Hindlimb muscle (tissue), 1 donor: ENCODE results near the gene ABCB6. TPM values are rescaled to one million over a fixed set of nuclear protein-coding genes. Genes with fewer than 3 reads are reported as not detected.

Experiments
- DNase-seq: peaks from one replicate; pipeline ENCODE4 v3.0.0-alpha.2; 2013
- polyA plus RNA-seq: library from polyadenylated mRNA; unstranded; fragments of 120-200 nt; gene quantifications from one replicate; pipeline ENCODE4 v1.2.1, GENCODE V29; 2013; ENCODE audit not compliant: insufficient read length

ABCB6 gene
- polyA plus RNA-seq, 1 donor = 36.1 TPM

GRCh38 chr2:219168526-219168925, 50.2 kb downstream of the ABCB6 start:
- DNase-seq = no peak

- DNase-seq = no peak
Observed at GRCh38 chr2:219167997-219168396, 50.8 kb downstream of the ABCB6 start.

GRCh38 chr2:219165058-219165911, 53.5 kb downstream of the ABCB6 start:
- no peak for DNase-seq

GRCh38 chr2:219163156-219163555, 55.6 kb downstream of the ABCB6 start:
- DNase-seq = no peak

- DNase-seq = no peak
Observed at GRCh38 chr2:219161097-219161496, 57.7 kb downstream of the ABCB6 start.

- peak; percentile 91 for DNase-seq
Observed at GRCh38 chr2:219160186-219161017, 58.4 kb downstream of the ABCB6 start, which contains the start of gene NHEJ1. NHEJ1 (minus strand) TSS chr2:219160815; CDS start chr2:219158362, 2,453 bp downstream.

Other genes starting within 250 kb of the ABCB6 start
- 0.58 TPM for gene FEV, start 233.8 kb downstream of the ABCB6 start, polyA plus RNA-seq
- not detected for gene CRYBA2, start 225.5 kb downstream of the ABCB6 start, polyA plus RNA-seq
- gene CFAP65, start 177.4 kb downstream of the ABCB6 start, polyA plus RNA-seq = not detected
- not detected for gene IHH, start 158.0 kb downstream of the ABCB6 start, polyA plus RNA-seq
- 12.0 TPM for gene NHEJ1, start 58.1 kb downstream of the ABCB6 start, polyA plus RNA-seq
- gene SLC23A3, start 48.9 kb downstream of the ABCB6 start, polyA plus RNA-seq = 1.1 TPM
- 39.4 TPM for gene CNPPD1, start 42.0 kb downstream of the ABCB6 start, polyA plus RNA-seq
- 42.0 TPM for gene RETREG2, start 40.7 kb downstream of the ABCB6 start, polyA plus RNA-seq
- 21.4 TPM for gene ZFAND2B, start 12.2 kb downstream of the ABCB6 start, polyA plus RNA-seq
- gene ATG9A, start 10.7 kb upstream of the ABCB6 start, polyA plus RNA-seq = 35.9 TPM
- gene ANKZF1, start 10.8 kb upstream of the ABCB6 start, polyA plus RNA-seq = 29.5 TPM
- gene GLB1L, start 26.5 kb upstream of the ABCB6 start, polyA plus RNA-seq = 4.4 TPM
- gene STK16, start 26.5 kb upstream of the ABCB6 start, polyA plus RNA-seq = 17.6 TPM
- 0.31 TPM for gene TUBA4B, start 34.3 kb upstream of the ABCB6 start, polyA plus RNA-seq
- gene TUBA4A, start 35.0 kb upstream of the ABCB6 start, polyA plus RNA-seq = 112 TPM
- 97.8 TPM for gene DNAJB2, start 60.4 kb upstream of the ABCB6 start, polyA plus RNA-seq
- 0.12 TPM for gene PTPRN, start 90.4 kb upstream of the ABCB6 start, polyA plus RNA-seq
- not detected for gene RESP18, start 113.8 kb upstream of the ABCB6 start, polyA plus RNA-seq
- 40.9 TPM for gene DNPEP, start 169.0 kb upstream of the ABCB6 start, polyA plus RNA-seq
- gene DES, start 199.4 kb upstream of the ABCB6 start, polyA plus RNA-seq = 5,382 TPM
- gene SPEG, start 215.9 kb upstream of the ABCB6 start, polyA plus RNA-seq = 208 TPM